Muscle layer of colon (tissue), 2 donors: ENCODE data around the gene CDC42EP2.
"Not testable (repeated sequence)": the region's sequence is repeated elsewhere in the genome, so short reads cannot be mapped to it uniquely, and the experiment has no call there.

ENCODE experiments used
- H3K27ac ChIP-seq: one replicate; pipeline ENCODE4 v1.7.0; 2013; ENCODE audit warnings: low read depth, mild to moderate bottlenecking, low read length, moderate library complexity
- H3K27me3 ChIP-seq, 2 donors: one replicate each; pipeline ENCODE4 v1.7.0; 2013; ENCODE audit warnings: low read length in 2 of 2, mild to moderate bottlenecking in 2 of 2; ENCODE audit not compliant: insufficient read depth in 2 of 2, control insufficient read depth in 1 of 2
- H3K36me3 ChIP-seq: one replicate; pipeline ENCODE4 v1.7.0; 2013; ENCODE audit warnings: mild to moderate bottlenecking, low read length; ENCODE audit not compliant: insufficient read depth
- H3K4me1 ChIP-seq: one replicate; pipeline ENCODE4 v1.7.0; 2013; ENCODE audit warnings: mild to moderate bottlenecking, low read length; ENCODE audit not compliant: insufficient read depth
- H3K4me3 ChIP-seq, 2 donors: one replicate each; pipeline ENCODE4 v1.7.0; 2013; ENCODE audit warnings: low read length in 2 of 2, low read depth in 1 of 2, mild to moderate bottlenecking in 1 of 2, moderate library complexity in 1 of 2
- H3K9ac ChIP-seq: one replicate; pipeline ENCODE4 v1.7.0; 2013; ENCODE audit warnings: low read length
- H3K9me3 ChIP-seq: one replicate; pipeline ENCODE4 v1.7.0; 2013; ENCODE audit warnings: mild to moderate bottlenecking, low read length
- donor health status: abdominal sarcoma.
- donor health status: Adenocarcinoma of cecum.

Gene CDC42EP2

DNA sequence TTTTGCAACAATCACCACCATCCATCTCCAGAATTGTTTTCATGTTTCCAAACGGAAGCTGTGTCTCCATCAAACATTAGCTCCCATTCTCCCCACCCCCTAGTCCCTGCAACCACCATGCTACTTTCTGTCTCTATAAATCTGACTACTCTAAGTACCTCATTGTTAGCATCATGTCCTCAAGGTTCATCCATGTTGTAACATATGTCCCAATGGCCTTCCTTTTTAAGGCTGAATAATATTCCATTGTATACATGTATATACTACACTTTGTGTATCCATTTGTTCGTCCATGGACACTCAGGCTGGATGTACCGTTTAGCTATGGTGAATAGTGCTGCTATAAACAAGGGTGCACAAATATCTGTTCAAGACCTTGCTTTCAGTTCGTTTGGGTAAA is 10.8 kb downstream of the CDC42EP2 start:
- Histone ChIP-seq H3K4me3 (no peak overlapping the region), H3K27me3 (no peaks in the 10 kb centered on the region), H3K36me3 (peaks cover 20% of the 10 kb centered on the region), H3K9me3 (no peaks in the 10 kb centered on the region), H3K4me1 (peaks cover 18% of the 10 kb centered on the region), H3K9ac (no peak overlapping the region), H3K27ac (no peak overlapping the region)

DNA sequence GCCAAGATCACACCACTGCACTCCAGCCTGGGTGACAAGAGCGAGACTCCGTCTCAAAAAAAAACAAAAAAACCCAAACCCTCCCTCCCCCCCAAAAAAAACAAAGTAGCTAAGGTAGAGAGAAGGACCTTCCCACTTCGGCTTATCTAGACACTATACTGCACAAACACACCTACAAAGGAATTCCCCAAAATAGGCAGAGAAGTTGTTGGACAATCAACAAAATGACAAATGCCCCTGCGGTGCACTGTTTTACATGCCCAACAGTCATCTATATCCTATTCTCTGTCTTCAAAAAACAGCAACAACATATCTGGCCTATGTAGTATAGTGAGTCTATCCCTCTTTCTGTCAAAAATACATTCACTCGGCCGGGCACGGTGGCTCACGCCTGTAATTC is 12.4 kb downstream of the CDC42EP2 start:
- Histone ChIP-seq H3K27me3 (no peaks in the 10 kb centered on the region), H3K36me3 (peaks cover 5% of the 10 kb centered on the region), H3K9me3 (no peaks in the 10 kb centered on the region), H3K4me1 (peaks cover 11% of the 10 kb centered on the region), H3K9ac (no peak overlapping the region), H3K27ac (no peak overlapping the region), H3K4me3 (no peak overlapping the region)

DNA sequence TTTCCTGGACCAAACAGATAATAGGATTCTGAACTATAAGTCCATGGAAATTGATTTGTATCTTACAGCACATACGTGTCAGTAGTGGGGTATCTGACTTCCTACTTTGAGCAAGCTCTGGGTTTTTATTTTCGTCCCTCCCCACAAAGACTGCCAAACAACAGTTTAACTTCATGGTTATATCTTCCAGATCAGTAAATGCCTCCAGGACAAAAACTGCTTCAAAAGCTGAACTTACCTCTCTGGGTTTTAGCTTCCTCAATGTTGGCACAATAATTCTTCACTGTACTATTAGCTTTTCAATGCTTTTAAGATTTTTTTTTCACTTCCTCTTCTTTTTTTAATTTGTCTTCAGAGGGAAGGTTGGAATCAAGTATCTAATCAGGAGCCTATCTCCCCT is 14.8 kb downstream of the CDC42EP2 start:
- Histone ChIP-seq H3K4me3 (no peak overlapping the region), H3K36me3 (no peaks in the 10 kb centered on the region), H3K27ac (no peak overlapping the region), H3K9ac (no peak overlapping the region), H3K4me1 (peaks cover 7% of the 10 kb centered on the region), H3K27me3 (no peaks in the 10 kb centered on the region), H3K9me3 (no peaks in the 10 kb centered on the region)

DNA sequence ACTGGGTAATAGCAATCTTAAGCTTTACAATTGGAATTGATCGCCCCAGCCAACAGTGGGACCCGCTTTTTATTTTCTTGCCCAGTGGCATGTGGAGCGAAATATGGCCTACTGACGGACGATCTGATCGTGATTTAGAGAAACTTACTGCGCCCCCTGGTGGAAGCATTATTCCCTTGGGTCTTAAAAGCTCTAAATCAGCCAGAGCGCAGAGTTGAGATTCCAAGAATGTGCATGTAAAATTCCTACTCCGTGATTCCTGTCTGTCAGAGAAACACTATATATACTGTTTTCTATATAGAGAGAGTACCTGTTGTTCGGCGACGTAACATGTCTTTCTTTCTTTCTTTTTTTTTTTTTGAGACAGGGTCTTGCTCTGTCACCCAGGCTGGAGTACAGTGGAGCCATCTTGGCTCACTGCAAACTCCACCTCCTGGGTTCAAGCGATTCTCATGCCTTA is 15.3 kb downstream of the CDC42EP2 start:
- Histone ChIP-seq H3K27ac (no peak overlapping the region), H3K36me3 (no peaks in the 10 kb centered on the region), H3K4me1 (peaks cover 12% of the 10 kb centered on the region), H3K9me3 (no peaks in the 10 kb centered on the region), H3K27me3 (no peaks in the 10 kb centered on the region), H3K9ac (no peak overlapping the region), H3K4me3 (no peak overlapping the region)

DNA sequence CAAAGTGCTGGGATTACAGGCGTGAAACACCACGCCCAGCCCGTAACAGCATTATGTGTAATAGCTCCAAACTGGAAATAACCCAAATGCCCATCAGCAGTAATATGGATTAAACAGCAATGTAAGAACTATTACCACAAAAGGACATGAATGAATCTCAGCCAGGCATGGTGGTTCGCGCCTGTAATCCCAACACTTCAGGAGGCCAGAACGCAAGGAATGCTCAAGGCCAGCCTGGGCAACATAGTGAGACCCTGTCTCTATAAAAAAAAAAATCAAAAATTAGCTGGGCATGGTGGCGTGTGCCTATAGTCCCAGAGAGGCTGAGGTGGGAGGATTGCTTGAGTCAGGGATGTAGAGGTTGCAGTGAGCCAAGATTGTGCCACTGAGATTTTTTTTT is 15.9 kb downstream of the CDC42EP2 start:
- Histone ChIP-seq H3K27me3 (no peaks in the 10 kb centered on the region), H3K4me3 (no peak overlapping the region), H3K27ac (no peak overlapping the region), H3K36me3 (no peaks in the 10 kb centered on the region), H3K9me3 (no peaks in the 10 kb centered on the region), H3K4me1 (peaks cover 17% of the 10 kb centered on the region), H3K9ac (no peak overlapping the region)

DNA sequence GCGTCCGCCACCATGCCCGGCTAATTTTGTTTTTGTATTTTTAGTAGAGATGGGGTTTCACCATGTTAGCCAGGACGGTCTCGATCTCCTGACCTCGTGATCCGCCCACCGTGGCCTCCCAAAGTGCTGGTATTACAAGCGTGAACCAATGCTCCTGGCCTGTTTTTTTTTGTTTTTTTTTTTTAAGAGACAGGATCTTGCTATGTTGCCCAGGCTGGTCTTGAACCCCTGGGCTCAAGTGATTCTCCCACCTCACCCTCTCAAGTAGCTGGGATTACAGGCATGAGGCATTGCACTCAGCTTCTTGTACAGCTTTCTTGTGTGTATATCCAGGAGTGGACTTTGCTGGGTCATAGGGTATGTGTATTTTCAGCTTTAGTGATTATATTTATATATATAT is 17.9 kb downstream of the CDC42EP2 start:
- not testable (repeated sequence) for H3K27me3 ChIP-seq, H3K4me3 ChIP-seq, H3K27ac ChIP-seq, H3K36me3 ChIP-seq, H3K9ac ChIP-seq, H3K9me3 ChIP-seq
- peaks cover 17% of the 10 kb centered on the region for H3K4me1 ChIP-seq

DNA sequence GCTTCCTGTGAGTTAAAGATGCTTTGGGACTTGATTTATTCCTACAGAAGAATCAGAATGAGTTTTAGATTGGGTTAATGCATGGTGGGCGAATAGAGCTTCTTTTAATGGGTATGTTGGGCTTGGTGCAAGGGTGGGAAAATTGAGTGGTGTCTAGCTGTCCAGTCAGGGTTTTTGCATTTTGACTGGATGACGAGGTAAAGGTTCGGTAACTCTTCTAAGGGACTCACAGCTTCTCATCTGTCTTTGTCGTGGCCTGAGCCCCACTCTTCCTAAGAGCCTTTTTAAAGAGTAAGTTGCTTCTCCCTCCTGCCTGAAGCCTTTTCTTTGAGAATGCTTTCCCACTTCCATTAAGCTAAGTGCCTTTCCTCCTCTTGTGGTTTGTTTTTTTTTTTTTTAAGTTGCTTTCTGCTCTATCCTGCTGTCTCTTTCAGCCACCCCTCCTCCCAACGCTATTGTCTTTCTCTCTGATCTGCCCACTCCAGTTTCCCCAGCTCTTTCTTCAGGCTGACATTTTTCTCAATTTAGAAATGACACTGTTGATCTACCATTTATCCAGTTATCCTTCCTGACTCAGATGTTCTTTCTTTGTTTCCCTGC is 20.1 kb downstream of the CDC42EP2 start:
- Histone ChIP-seq H3K36me3 (peaks cover 10% of the 10 kb centered on the region), H3K9me3 (no peaks in the 10 kb centered on the region), H3K4me3 (peak overlapping the region; percentile 85 to 95), H3K4me1 (peaks cover 21% of the 10 kb centered on the region), H3K27ac (peak overlapping the region; percentile 99), H3K9ac (peak overlapping the region; percentile 85), H3K27me3 (no peaks in the 10 kb centered on the region)

DNA sequence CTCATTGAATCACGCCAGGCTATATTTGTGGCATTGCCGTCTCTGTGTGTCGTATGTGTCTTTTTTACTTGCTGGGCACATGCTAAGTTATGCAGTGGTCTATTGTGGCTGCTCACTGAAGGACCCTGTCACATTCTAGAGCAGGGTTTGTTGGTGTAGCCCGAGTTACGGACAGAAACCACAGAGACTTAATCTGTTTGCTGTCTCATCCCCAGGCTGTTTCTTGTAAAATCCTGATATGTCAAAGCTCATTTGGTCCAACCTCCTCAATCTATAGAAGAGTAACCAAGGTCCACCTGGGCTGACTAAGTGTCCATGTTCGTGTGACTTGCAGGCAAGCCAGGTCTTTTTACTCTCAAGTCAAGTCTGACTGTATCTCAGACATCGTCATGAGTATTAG is 24.0 kb downstream of the CDC42EP2 start:
- no peak overlapping the region for H3K9ac ChIP-seq
- peaks cover 42% of the 10 kb centered on the region for H3K36me3 ChIP-seq
- H3K27me3 ChIP-seq: no peaks in the 10 kb centered on the region
- no peaks in the 10 kb centered on the region for H3K9me3 ChIP-seq
- H3K4me1 ChIP-seq: peaks cover 20% of the 10 kb centered on the region
- no peak overlapping the region for H3K27ac ChIP-seq
- H3K4me3 ChIP-seq: no peak overlapping the region

DNA sequence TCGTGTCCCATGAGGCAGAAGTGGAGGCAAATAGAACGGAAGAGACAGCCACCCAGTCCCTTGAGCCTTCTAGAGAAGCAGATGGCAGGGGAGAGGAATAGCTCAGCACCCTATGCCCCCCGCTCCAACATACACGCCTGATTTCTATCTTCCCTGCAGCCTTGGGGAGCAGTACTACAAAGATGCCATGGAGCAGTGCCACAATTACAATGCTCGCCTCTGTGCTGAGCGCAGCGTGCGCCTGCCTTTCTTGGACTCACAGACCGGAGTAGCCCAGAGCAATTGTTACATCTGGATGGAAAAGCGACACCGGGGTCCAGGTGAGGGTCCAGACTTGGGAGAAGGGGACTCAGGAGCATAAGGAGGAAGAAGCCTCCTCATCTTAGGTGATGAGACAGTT is 25.6 kb downstream of the CDC42EP2 start:
- Histone ChIP-seq H3K27me3 (no peaks in the 10 kb centered on the region), H3K4me3 (no peak overlapping the region), H3K9ac (no peak overlapping the region), H3K27ac (no peak overlapping the region), H3K9me3 (no peaks in the 10 kb centered on the region), H3K36me3 (peaks cover 57% of the 10 kb centered on the region), H3K4me1 (peaks cover 12% of the 10 kb centered on the region)

DNA sequence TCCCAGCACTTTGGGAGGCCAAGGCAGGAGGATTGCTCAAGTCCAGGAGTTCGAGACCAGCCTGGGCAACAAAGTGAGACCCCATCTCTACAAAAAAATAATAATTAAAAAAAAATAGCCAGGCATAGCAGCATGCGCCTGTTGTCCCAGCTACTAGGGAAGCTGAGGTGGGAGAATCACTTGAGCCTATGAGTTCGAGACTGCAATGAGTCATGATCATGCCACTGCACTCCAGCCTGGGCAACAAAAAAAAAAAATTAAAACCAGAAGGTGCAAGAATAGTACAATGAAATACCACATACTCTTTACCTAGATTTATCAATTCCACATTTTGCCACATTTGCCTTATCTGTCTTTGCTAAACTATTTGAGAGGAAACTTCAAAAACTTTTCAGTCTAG is 27.2 kb downstream of the CDC42EP2 start:
- H3K4me1 ChIP-seq: peaks cover 9% of the 10 kb centered on the region
- no peak overlapping the region for H3K4me3 ChIP-seq
- no peaks in the 10 kb centered on the region for H3K9me3 ChIP-seq
- H3K27ac ChIP-seq: no peak overlapping the region
- H3K36me3 ChIP-seq: peaks cover 73% of the 10 kb centered on the region
- no peak overlapping the region for H3K9ac ChIP-seq
- H3K27me3 ChIP-seq: no peaks in the 10 kb centered on the region

DNA sequence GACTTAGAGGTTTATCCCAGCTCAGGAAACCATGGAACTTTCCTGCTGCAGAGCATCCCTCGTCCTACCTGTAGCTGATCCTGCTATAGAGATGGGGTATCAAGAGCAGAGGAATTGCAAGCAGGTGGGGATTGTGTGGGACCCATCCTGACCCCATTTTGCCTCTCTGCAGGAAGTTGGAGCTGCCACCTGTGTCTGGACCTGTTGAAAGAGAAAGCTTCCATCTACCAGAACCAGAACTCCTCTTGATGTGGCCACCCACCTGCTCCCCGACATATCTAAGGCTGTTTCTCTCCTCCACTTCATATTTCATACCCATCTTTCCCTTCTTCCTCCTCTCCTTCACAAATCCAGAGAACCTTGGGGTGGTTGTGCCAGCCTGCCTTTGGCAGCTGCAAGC is 36.8 kb downstream of the CDC42EP2 start:
- H3K9ac ChIP-seq: no peak overlapping the region
- peaks cover 0 to 1% of the 10 kb centered on the region in 2 donors for H3K27me3 ChIP-seq
- peaks cover 43% of the 10 kb centered on the region for H3K36me3 ChIP-seq
- H3K4me1 ChIP-seq: peaks cover 17% of the 10 kb centered on the region
- no peak overlapping the region for H3K4me3 ChIP-seq
- no peak overlapping the region for H3K27ac ChIP-seq
- H3K9me3 ChIP-seq: no peaks in the 10 kb centered on the region

DNA sequence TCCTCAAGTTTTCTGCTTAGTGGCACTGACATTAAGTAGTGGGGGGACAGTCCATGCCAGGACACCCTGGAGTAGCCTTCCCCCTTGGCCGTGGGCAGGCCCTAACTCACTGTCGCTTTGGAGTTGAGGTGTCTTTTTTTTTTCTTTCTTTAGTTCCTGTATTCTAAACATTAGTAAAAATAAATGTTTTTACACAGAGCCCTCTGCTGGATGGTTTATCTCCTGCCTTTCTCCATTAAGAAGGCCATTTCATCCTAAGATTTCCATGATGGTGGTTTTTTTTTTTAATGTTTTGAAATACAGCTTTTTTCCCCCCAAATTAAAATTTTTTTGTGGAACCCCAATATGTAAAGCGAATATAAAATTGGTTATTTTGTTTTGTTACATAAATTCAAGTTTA is 38.1 kb downstream of the CDC42EP2 start:
- H3K9me3 ChIP-seq: no peaks in the 10 kb centered on the region
- no peak overlapping the region for H3K27ac ChIP-seq
- peaks cover 17% of the 10 kb centered on the region for H3K4me1 ChIP-seq
- H3K9ac ChIP-seq: no peak overlapping the region
- H3K36me3 ChIP-seq: peaks cover 41% of the 10 kb centered on the region
- no peak overlapping the region for H3K4me3 ChIP-seq
- peaks cover 0 to 13% of the 10 kb centered on the region in 2 donors for H3K27me3 ChIP-seq
